HG02623 (cell line): ENCODE measurements around the gene MSRB3.

Experiments used
- ATAC-seq: cut with Tn5 transposase; IDR thresholded peaks from one replicate; pipeline ENCODE4 v1.9.1; 2021; ENCODE audit warnings: moderate library complexity; ENCODE audit not compliant: unreplicated experiment

MSRB3 gene

DNA sequence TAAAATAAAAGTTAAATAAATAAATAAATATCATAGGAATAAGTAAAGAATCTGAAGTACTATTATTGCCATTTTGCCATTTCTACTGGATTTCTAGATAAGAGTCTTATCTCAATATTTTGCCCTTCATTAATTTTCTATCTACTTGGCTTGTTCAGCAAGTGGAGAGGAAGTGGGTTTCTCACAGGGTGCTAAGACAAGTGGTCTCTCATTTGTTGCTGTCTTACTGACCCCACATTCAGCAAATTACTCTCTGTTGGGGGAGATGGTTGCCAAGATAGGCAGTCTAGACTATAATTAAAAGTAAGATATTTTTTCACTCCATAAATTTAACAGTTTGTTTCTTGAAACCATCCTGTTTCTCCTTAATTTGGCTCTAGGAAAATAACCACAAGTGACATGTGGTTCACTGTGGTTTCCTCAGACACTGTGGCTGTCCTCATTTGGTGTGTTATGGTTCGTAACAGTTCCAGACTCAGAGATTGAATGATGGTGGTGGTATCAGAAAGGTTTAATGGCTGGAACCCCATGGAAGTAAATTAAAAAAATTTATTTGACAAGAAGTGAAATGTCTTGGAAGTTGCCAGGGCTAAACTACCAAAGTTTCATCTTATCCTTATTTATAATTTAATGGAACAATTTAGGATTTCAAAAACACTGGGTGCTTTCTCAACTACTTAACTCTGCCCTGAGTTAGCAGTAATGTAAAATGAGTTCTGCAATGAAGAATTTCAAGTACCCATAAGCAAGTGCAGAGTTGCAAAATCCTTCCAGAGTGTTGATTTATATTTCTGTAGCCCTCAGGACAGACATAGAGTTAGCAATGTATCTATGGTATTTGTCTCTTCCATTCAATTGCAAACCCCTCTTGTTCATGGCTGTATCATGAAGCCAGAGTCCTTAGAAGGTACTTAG is 214.8 kb downstream of the MSRB3 start:
- no peak for ATAC-seq

DNA sequence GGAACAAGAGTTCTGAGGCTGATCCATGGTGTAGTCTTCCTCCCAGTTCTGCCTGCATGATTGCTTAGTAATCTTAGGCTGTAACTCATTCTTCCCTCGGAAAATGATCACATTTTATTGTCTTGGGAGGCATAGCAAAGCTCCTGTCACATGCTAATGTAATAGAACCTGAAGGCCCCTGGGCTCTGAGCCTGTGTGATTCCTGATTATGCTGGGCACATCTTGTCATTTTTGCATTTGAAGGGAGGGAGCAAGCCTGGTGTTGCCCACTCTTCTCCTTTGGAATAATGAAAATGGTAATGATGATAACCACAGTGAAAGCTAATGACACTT is 215.4 kb downstream of the MSRB3 start:
- no peak for ATAC-seq

DNA sequence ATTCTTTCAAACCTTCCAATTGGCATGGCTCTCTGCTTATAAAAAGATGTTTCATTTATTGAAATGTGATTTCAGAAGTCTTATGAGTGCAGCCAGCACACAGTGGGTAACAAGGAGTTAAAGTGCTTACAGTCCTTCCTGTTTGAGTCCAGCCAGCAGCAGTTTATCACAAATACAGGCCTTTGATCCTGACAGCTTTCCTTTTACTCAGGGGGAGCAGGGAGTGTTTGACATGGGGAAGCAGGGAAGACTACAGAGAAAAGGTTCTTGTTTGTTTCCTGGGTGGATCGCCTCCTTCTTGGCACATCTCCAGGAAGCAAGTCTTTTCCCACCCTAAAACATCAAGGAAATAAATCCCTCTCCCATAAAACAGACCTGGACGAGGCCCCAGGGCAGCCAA is 216.1 kb downstream of the MSRB3 start:
- no peak for ATAC-seq

DNA sequence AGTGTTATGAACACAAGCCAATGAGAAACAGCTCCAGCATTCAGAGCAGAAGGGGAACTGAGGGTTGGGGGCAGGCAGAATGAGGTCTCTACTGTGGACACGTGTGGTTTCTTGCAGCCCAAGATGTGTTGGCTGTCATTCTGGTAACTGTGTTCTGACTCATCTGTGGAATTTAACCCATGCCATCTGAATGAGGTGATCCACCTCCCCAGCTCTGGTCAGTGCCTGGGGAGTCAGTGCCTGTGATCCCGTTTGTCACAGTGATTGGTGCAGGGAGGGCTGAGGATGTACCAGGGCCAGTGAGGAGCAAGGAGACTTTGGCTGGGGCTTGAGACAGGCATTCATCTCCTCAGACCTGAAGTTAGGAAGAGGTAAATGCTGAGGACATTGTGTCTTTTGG is 216.8 kb downstream of the MSRB3 start:
- no peak for ATAC-seq

DNA sequence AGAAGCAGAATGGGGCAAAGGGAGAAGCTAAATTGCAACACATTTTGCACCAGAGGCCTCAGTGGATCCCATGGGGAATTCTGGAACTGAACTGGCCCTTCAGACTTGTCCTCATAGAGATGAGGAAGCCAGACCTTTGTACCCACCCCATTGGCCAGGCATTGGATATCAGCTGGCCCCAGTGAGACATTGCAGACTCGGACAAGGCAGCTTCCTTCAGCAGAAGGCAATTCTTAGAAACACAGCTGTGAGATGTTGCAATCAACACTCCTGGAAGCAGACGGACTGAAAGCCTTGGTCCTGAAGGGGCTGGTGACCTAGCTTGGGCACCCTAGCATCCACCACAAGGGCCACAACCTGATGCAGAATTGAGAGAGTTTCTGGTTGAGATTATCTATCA is 218.1 kb downstream of the MSRB3 start:
- ATAC-seq = no peak

DNA sequence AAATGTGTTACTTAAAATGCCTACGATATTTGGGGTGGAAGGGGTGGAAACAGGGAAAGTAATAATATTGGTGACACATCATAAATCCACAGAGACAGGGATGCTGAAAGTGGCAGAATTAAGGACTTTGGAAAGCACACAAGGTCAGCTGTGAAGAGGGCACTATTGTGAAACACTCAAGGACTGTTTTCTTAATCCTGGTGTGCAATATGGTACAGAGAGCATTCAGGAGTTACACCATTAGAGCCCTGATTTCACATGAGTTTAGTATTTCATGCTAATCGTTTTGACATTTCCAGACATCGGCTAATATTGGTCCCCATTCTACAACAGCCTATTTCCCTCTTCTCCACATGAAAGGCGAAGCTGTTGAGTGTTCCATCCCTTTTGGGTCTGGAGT is 219.2 kb downstream of the MSRB3 start:
- ATAC-seq = no peak

DNA sequence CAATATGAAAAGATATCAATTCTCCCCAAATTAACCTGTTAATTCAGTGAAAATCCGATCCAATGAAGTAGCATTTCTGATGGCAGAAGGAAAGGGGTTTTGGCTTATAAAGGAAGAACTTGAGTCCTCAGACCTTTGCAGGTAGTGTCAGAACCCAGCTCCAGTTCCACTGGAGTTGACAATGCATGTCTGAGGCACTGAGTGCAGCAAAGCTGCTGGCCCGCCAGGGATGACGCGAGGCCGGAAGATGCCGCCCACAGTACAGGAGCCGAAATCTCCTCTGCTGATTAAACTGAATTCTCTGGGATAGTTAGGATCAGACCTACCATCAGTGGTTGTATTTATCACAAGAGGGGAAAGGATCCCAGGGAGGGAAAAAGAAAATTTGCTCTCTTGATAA is 220.7 kb downstream of the MSRB3 start:
- no peak for ATAC-seq

DNA sequence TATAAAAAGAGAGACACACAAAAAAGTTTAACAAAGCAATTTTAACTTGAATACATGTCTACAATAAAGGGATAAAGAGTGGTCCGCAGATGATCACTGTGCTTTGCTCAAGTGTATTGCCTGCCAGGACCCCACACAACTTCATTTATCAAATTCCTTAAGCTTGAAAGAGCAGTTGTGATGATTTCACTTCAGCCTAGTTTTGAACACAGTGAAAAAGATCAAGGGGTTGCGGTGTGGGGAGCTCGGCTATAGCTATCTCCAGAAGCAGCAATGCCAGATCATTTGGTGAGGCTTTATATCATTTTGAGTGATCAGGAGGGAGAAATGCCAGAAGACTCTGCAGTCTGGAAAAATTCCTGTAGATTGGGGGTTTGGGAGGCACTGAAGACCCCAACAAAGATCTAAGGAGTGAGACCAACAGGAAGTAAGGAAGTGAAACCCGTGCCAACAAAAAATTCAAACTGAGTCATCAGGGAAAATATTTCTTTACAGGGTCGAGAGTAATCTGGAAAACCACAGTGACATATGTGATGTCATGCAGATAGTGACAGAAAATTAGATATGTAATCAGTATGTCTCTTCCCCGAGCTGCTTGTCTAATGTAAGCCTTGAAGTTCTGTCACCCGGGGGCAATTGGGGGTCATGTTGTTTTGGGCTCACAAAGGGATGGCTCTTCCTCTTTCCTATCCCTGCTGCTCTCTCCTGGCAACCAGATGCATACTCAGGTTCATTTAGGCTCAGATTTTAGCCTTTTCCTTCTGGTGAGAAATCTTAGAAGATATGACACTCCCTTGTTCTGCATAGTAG is 221.8 kb downstream of the MSRB3 start:
- no peak for ATAC-seq

DNA sequence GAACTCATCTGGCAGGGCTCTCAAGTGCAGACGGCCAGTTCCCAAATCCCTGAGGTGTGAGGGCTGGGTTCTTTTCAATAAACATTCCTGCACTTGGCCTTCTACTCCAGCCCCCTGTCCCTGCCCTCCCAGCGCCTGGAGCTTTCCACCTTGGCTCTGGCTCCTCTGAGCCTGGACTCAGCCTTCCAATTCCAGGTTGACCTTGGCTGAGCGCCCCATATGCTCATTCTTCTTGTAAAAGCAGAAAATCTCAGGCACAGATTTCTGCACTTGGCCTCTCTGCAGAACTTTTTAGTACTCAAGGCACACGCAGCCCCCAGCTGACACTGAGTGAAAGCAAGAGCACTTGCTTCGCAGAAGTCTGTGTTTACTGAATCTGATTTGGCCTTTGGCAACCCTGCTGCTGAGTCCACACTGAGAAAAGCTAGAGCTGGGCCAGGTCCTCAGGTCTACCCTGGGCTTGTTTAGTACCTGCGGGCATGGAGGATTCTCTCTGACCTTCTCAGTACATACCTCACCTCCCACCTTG is 222.7 kb downstream of the MSRB3 start:
- no peak for ATAC-seq

DNA sequence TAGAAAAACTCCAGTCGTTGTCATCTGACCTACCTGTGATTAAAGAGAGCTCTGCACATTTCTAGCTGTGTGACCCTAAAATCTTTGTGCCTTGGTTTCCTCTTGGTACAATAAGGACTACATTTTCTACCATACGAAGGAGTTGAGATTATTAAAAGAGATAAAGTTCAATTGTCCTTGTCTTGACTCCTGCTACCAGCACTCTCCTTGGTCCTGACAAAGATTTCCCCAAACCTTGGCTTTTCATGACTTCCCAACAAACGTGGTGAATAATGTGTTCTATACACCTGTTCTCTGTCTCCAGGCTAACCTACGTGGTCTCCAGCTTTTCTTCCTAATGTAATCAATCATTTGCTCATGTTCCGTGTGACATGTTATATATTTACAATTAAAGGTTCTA is 223.5 kb downstream of the MSRB3 start:
- no peak for ATAC-seq

DNA sequence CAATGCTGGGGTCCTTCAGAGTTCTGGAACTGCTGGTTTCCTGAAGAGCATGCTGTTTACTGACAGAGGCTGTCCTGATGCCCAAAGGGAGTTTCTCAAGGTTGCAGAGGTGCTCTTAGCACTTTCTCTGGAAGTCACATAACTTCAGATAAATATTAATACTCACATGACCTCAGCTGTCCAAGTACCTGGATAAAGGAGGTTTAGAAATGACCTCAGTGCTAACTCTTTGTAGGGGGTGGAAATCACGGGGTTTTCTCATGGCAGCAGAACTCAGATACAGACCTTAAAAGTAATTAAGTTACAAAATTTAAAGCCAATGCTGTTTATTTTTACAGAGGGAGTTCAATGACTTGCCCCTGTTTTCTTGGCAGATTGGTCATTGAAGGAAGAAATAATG is 225.9 kb downstream of the MSRB3 start:
- ATAC-seq = no peak

DNA sequence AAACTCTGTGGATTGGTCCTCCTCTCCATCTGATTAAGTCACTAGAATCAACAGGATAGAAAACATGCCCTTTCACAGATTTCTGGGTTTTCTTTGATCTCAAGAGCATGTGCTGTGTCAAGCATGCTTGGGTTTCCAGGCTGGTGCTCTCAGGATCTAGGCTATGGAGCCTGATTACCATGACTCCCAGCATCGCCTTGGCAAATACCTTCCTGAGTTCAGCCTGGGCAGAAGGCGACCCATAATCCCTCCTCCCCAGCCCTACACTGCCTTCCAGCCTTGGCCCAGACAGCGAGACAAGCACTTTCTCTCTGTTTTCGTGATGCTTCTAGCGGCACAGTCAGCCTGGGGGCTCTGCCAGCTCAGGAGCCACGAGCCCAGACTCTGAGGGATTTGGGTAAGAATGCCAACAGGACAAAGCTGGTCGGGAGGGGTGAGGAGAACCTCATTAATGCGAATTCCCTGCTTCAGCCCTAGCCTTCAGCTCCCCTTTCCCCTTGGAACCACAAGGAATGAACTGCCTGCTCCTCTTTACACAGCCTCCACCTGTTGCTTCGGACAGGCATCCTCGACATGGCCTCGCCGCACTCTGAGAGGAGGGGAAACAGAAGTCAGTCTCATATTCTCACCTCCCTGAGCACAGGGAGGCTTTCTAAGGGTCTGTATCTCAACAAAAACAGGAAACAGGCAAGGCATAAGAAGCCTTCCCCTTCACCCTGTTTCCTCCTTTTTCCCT is 227.1 kb downstream of the MSRB3 start:
- ATAC-seq = no peak

DNA sequence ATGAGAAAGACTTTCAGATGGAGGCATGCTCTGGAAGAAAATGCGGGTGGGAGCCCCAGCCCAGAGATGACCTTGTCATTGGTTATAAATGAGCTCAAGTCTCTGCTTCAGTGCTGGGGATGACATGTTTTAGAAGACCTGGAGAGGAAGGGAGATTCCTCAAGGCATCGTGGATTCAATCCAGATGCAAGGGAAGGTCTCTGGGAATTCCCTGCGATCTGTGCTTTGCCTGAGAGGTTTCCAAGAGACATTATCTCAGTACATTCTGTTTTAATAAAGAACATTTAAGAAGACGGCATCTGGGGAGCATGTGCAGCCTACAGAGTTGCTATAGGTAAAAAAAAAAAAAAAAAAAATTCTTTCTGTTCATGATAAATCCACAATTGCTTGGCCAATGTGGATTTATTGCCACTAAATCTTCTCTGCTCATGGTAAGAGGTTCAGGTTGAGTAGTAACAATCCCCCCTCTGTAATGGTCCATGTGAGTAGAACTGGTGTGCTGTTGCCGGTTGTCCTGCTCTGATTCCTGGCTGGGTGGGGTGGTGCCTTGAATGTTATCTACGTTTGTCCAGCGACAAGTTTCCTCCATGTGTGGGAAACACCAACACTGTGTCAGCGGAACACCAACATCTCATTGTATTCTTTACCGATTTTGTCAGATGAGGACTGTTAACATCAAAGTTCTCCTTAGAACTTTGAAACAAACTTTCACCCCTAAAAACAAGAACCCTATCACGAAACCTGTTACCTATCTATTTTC is 230.0 kb downstream of the MSRB3 start:
- no peak for ATAC-seq

DNA sequence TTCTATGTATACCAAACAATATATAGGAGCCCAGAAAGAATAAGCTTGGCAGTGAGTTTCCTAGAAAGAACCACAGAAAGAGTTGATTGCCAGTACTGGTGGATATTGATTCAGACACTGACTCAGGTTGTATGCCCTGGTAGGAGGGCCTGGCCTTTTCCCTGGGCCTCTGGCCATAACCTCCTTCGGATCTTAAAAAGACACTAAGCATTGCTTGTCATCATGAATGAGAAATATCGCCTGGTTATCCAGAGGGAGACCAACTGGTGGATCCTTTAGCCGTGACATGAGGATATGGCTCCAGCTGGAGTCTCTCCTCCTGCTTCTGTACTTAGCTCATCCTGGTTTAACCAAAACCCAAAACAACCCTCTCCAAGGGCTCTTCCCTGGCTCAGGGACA is 231.5 kb downstream of the MSRB3 start:
- no peak for ATAC-seq

DNA sequence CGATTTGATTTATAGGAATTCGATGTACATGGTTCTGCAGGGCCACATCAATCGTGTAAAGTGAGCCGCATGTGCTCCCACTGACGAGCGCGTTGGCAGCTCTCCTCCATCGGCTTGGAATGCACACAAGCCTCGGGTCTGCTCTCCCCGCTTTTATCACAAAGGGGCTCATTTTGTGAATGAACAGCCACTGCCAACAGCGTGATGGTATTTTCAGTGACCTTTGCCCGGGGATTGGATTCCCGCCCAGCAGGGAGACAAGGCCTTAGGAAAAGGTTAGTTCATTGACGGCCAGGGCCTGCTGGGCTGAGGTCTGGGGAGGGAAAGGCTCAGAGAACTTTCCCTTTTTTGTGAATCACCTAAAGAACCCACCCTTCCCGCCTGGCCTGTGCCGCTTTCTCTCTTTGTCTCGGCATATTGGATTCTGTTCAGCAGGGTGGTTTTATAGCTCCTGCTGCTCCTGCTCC is 232.1 kb downstream of the MSRB3 start:
- ATAC-seq = no peak

DNA sequence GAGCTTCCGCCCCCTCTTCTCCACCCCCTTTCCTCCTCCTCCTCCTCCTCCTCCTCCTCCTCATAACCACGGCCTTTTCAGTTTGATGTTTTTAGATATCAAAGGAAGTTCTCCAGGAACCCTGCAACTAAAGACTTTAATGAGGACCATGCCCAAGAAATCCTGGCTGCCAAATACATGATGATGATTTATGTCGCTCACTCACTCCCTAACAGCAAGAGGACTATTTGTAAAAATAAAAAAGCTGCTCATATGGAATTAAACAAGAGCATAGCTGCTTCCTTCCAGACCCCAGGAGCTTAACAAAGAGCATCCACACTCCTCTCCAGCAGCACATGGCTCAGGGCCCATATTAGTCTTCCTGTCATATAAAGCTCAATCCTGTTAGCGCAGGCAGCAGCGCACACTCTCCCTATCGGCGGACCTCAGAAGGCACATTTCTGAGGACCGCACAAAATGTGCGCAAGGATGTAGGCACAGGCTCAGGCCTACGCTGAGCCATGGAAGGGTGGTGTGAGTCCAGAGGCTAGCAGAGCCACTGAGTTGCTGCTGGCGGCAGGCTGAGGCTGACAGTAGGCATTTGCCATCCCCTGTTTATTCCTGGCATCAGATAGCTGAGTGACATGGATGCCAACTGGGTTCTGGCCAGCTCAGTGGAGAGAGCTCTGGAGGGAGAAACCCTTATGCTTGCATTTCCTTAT is 232.8 kb downstream of the MSRB3 start:
- no peak for ATAC-seq

DNA sequence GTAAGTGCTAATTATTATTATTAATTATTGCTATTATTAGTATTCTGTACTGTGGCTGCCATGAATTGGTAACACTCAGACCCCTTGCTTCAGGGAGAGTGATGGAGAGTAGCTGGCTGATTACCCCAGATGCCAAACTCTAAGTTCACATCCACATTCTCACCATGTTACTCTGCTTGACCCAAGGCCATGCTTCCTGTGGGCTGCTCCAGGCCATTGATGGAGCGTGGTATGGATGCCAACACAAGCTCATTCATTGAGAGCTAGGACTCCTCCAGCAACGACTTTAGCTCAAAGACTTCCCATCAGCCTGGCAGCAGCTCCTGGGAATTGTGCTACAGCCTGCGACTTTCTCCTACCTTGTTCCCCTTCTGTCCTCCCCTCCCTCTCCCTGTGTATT is 233.4 kb downstream of the MSRB3 start:
- ATAC-seq = no peak
